Measurements from ENCODE around the gene SCN3A. TPM values are rescaled to one million over a fixed set of nuclear protein-coding genes. Genes with fewer than 3 reads are reported as not detected.

The SCN3A gene
- total and polyA plus RNA-seq, 12 donors, result 0.35 to 2.6 (median 0.82) TPM

- Histone ChIP-seq H3K4me1 (no peaks in the 10 kb centered on the region), H3K4me3 (no peak overlapping the region), H3K9me3 (no peaks in the 10 kb centered on the region), H3K27ac (no peak overlapping the region), H3K27me3 (no peaks in the 10 kb centered on the region), H3K36me3 (no peaks in the 10 kb centered on the region)
- DNase-seq (no peak), ATAC-seq (no peak)
- intact Hi-C loops (cut with DNase I), result no loop called here
- WGBS, 2 donors, result 75 to 81% methylated on average over 4 of the region's 4 CpGs
- TF ChIP-seq CTCF (IDR thresholded peaks at IDR 0.05), result no peak
Observed at GRCh38 chr2:165114346-165114939, 89.4 kb downstream of the SCN3A start.

GRCh38 chr2:165113414-165113813 lies 90.4 kb downstream of the SCN3A start:
- H3K36me3 ChIP-seq, result no peaks in the 10 kb centered on the region
- no peak for ATAC-seq
- H3K27me3 ChIP-seq, result no peaks in the 10 kb centered on the region
- H3K9me3 ChIP-seq, result no peaks in the 10 kb centered on the region
- DNase-seq, result no peak
- TF ChIP-seq CTCF (IDR thresholded peaks at IDR 0.05), result no peak
- H3K27ac ChIP-seq, result no peak overlapping the region
- intact Hi-C loops (cut with DNase I), result no loop called here
- H3K4me3 ChIP-seq, result no peak overlapping the region
- WGBS, 2 donors, result 31 to 41% methylated on average over 2 of the region's 2 CpGs
- no peaks in the 10 kb centered on the region for H3K4me1 ChIP-seq

GRCh38 chr2:165112789-165113188 lies 91.1 kb downstream of the SCN3A start:
- no peak for ATAC-seq

GRCh38 chr2:165112133-165112573 lies 91.7 kb downstream of the SCN3A start:
- H3K27ac ChIP-seq, result no peak overlapping the region
- H3K4me3 ChIP-seq, result no peak overlapping the region
- no peaks in the 10 kb centered on the region for H3K4me1 ChIP-seq
- WGBS, 2 donors, result 31 to 38% methylated on average over 4 of the region's 4 CpGs
- TF ChIP-seq CTCF (IDR thresholded peaks at IDR 0.05), result no peak
- DNase-seq (no peak), ATAC-seq (no peak)
- H3K9me3 ChIP-seq, result no peaks in the 10 kb centered on the region
- H3K27me3 ChIP-seq, result no peaks in the 10 kb centered on the region
- intact Hi-C loops (cut with DNase I), result no loop called here
- no peaks in the 10 kb centered on the region for H3K36me3 ChIP-seq

More at GRCh38 chr2:165112789-165113188, 91.1 kb downstream of the SCN3A start:
- intact Hi-C loops (cut with DNase I), result no loop called here
- Histone ChIP-seq H3K36me3 (no peaks in the 10 kb centered on the region), H3K4me3 (no peak overlapping the region), H3K9me3 (no peaks in the 10 kb centered on the region), H3K27me3 (no peaks in the 10 kb centered on the region), H3K4me1 (no peaks in the 10 kb centered on the region), H3K27ac (no peak overlapping the region)
- TF ChIP-seq CTCF (IDR thresholded peaks at IDR 0.05), result no peak
- DNase-seq, result no peak
- WGBS, 2 donors, result 83 to 86% methylated on average over 2 of the region's 2 CpGs

Measured in heart right ventricle (tissue), 16 donors.